Osteoblast (primary cell): ENCODE data around the gene CDKN3. TPM values are rescaled to one million over a fixed set of nuclear protein-coding genes. Genes with fewer than 3 reads are reported as not detected.
"Not testable (repeated sequence)": the region's sequence is repeated elsewhere in the genome, so short reads cannot be mapped to it uniquely, and the experiment has no call there.

ENCODE experiments used
- DNase-seq: peaks from one replicate; pipeline ENCODE4 v3.0.0; 2011; ENCODE audit warnings: low spot score, mixed read lengths; ENCODE audit not compliant: insufficient read length; ENCODE audit errors: missing footprints
- H2AFZ ChIP-seq: 2 replicates; pipeline ENCODE4 v1.6.0; 2011; ENCODE audit warnings: mild to moderate bottlenecking, low read length
- H3K27ac ChIP-seq: 2 replicates; pipeline ENCODE4 v1.5.1; 2011; ENCODE audit warnings: mild to moderate bottlenecking, low read depth, low read length, moderate library complexity
- H3K27me3 ChIP-seq: 2 replicates; pipeline ENCODE4 v1.6.0; 2012; ENCODE audit warnings: mild to moderate bottlenecking, control low read depth, inconsistent platforms, low read length, moderate library complexity; ENCODE audit not compliant: insufficient read depth
- H3K36me3 ChIP-seq: 2 replicates; pipeline ENCODE4 v1.5.1; 2011; ENCODE audit warnings: mild to moderate bottlenecking, low read length, control low read depth, moderate library complexity; ENCODE audit not compliant: insufficient read depth
- H3K4me1 ChIP-seq: 2 replicates; pipeline ENCODE4 v1.5.1; 2011; ENCODE audit warnings: mild to moderate bottlenecking, low read length, control low read depth, moderate library complexity; ENCODE audit not compliant: insufficient read depth
- H3K4me2 ChIP-seq: 2 replicates; pipeline ENCODE4 v1.6.0; 2011; ENCODE audit warnings: mild to moderate bottlenecking, low read length; ENCODE audit not compliant: insufficient read depth
- H3K4me3 ChIP-seq: fragments of 200-600 bp; sonication (generic); 3 replicates; pipeline ENCODE4 v1.5.1; 2012; ENCODE audit warnings: mild to moderate bottlenecking, low read length, inconsistent platforms; ENCODE audit not compliant: insufficient read depth
- H3K79me2 ChIP-seq: 2 replicates; pipeline ENCODE4 v1.6.0; 2012; ENCODE audit warnings: mild to moderate bottlenecking, low read length, control low read depth, inconsistent platforms; ENCODE audit not compliant: insufficient read depth
- H3K9me3 ChIP-seq: 2 replicates; pipeline ENCODE4 v1.5.1; 2011; ENCODE audit warnings: low read depth, low read length, control low read depth
- H4K20me1 ChIP-seq: 2 replicates; pipeline ENCODE4 v1.6.0; 2012; ENCODE audit warnings: mild to moderate bottlenecking, low read length, control low read depth; ENCODE audit not compliant: insufficient read depth
- total RNA-seq: library from RNA; depleted of rRNA; stranded (reverse); fragments of >200 nt; gene quantifications from 2 replicates; pipeline ENCODE4 v1.2.3, GENCODE V29; 2012
- TF ChIP-seq, protein P1 (sequence below): IDR thresholded peaks from 2 replicates; pipeline ENCODE4 v1.5.1; 2011; ENCODE audit warnings: mild to moderate bottlenecking, low read depth, low read length, moderate library complexity; ENCODE audit errors: extremely low read depth

The CDKN3 gene
- total RNA-seq, 1 donor = 7.6 TPM

DNA sequence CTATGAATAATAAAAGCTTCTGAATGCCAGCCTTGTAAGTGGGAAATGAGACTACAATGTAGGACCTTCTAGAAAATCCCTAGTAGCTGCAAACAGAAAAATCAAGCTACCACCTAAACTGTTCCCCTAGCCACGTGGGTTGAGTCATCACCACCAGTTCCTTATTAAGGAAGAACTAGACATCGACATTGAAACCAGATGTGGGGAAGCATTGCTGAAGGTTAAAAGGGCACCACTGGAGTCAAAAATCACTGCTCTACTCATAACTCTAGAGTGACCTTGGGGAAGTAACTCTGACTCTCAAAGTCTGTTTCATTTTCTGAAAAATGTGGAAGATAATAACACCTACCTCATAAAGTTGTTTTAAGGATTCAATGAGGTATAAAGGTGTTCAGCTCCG is 53.7 kb downstream of the CDKN3 start:
- TF ChIP-seq, protein P1, sequence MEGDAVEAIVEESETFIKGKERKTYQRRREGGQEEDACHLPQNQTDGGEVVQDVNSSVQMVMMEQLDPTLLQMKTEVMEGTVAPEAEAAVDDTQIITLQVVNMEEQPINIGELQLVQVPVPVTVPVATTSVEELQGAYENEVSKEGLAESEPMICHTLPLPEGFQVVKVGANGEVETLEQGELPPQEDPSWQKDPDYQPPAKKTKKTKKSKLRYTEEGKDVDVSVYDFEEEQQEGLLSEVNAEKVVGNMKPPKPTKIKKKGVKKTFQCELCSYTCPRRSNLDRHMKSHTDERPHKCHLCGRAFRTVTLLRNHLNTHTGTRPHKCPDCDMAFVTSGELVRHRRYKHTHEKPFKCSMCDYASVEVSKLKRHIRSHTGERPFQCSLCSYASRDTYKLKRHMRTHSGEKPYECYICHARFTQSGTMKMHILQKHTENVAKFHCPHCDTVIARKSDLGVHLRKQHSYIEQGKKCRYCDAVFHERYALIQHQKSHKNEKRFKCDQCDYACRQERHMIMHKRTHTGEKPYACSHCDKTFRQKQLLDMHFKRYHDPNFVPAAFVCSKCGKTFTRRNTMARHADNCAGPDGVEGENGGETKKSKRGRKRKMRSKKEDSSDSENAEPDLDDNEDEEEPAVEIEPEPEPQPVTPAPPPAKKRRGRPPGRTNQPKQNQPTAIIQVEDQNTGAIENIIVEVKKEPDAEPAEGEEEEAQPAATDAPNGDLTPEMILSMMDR = no peak
- H3K27ac ChIP-seq = no peak overlapping the region
- no peaks in the 10 kb centered on the region for H4K20me1 ChIP-seq
- DNase-seq = no peak
- no peak overlapping the region for H3K4me3 ChIP-seq
- no peaks in the 10 kb centered on the region for H3K36me3 ChIP-seq
- H3K79me2 ChIP-seq = no peaks in the 10 kb centered on the region
- H2AFZ ChIP-seq = no peak overlapping the region
- no peaks in the 10 kb centered on the region for H3K27me3 ChIP-seq
- peaks cover 11% of the 10 kb centered on the region for H3K4me1 ChIP-seq
- H3K4me2 ChIP-seq = no peak overlapping the region
- no peaks in the 10 kb centered on the region for H3K9me3 ChIP-seq

DNA sequence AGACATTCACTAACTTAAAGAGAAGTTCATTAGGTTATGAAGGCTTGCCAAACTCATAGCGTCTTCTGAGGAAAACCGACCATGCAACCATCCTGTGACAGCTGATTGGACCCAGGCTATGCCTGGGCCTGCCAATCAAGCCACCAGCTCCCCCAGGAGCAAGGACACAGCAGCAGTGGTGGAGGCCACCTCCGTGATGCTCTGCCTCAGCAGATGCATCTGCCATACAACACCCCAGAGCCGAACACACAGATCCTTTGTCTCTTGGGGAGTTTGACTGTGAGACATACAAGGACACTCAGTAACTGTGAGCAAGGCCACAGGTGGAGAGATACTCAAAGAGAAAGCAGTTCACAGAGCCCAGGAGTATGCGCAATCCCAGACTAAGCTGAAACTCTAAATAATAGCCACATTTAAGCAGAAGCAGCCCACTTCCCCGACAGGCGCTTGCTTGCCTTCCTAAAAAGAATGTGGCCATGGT is 54.4 kb downstream of the CDKN3 start:
- DNase-seq = no peak
- TF ChIP-seq, protein P1 = no peak
- H3K79me2 ChIP-seq = no peaks in the 10 kb centered on the region
- no peaks in the 10 kb centered on the region for H4K20me1 ChIP-seq
- H2AFZ ChIP-seq = no peak overlapping the region
- H3K9me3 ChIP-seq = no peaks in the 10 kb centered on the region
- no peak overlapping the region for H3K4me3 ChIP-seq
- no peak overlapping the region for H3K27ac ChIP-seq
- H3K27me3 ChIP-seq = no peaks in the 10 kb centered on the region
- peaks cover 11% of the 10 kb centered on the region for H3K4me1 ChIP-seq
- H3K36me3 ChIP-seq = no peaks in the 10 kb centered on the region
- H3K4me2 ChIP-seq = no peak overlapping the region

DNA sequence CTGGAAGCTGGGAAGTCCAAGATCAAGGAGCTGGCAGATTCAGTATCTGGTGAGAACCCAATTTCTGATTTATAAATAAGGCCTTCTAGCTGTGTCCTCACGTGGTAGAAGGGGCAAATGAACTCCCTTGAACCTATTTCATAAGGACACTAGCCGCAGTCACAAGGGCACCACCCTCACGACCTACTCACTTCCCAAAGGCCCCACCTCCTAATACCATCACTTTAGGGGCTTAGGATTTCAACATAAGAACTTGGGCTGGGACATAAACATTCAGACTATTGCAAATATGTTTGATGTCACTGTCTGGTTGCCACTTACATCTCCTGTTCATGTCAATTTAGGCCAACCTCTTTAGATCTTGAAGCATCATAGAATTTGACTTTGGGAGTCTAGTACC is 55.2 kb downstream of the CDKN3 start:
- Histone ChIP-seq H3K36me3 (no peaks in the 10 kb centered on the region), H3K9me3 (no peaks in the 10 kb centered on the region), H2AFZ (no peak overlapping the region), H3K27me3 (no peaks in the 10 kb centered on the region), H3K4me2 (no peak overlapping the region), H3K4me1 (peaks cover 3% of the 10 kb centered on the region), H3K79me2 (no peaks in the 10 kb centered on the region), H3K4me3 (no peak overlapping the region), H4K20me1 (no peaks in the 10 kb centered on the region), H3K27ac (no peak overlapping the region)
- TF ChIP-seq, protein P1 = no peak
- DNase-seq = no peak

DNA sequence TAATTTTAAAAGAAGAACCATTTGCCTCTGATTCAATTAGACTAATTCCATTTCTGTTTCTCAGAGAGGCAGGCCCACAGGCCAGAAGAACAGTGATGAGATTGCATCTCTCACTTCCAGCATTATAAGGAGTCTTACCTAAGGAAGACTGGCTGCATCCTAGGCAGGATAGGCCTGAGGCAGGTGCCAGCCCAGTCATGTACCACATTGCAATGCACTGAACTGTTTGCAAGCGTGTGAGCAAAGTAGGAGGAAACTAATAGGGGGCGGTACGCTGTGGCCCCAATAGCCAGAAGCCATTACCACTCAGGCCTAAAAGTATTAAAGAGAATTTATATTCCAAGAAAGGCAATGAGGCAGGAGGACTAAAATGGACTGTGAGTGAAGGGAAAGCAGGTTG is 56.4 kb downstream of the CDKN3 start:
- no peak overlapping the region for H3K4me2 ChIP-seq
- H3K4me3 ChIP-seq = no peak overlapping the region
- no peaks in the 10 kb centered on the region for H3K27me3 ChIP-seq
- H3K79me2 ChIP-seq = no peaks in the 10 kb centered on the region
- no peak overlapping the region for H2AFZ ChIP-seq
- H3K4me1 ChIP-seq = no peaks in the 10 kb centered on the region
- no peak overlapping the region for H3K27ac ChIP-seq
- no peak for DNase-seq
- no peaks in the 10 kb centered on the region for H4K20me1 ChIP-seq
- H3K36me3 ChIP-seq = no peaks in the 10 kb centered on the region
- H3K9me3 ChIP-seq = no peaks in the 10 kb centered on the region
- TF ChIP-seq, protein P1 = no peak

DNA sequence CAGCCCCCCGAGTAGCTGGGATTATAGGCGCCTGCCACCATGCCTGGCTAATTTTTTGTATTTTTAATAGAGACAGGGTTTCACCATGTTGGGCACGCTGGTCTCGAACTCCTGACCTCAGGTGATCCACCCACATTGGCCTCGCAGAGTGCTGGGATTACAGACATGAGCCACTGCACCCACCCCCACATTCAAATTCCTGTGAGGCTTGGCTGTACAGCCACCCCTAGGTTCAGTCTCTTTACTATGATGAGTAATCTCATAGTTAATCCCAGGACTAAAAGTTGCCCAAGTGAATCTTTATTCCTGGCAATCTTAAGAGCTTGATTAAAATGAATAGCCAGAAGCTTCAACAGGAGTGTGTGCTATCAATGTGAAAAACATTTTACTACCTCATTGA is 57.2 kb downstream of the CDKN3 start:
- not testable (repeated sequence) for H3K79me2 ChIP-seq, H3K4me3 ChIP-seq, H3K4me2 ChIP-seq, H3K9me3 ChIP-seq, H2AFZ ChIP-seq, H3K27me3 ChIP-seq, H3K4me1 ChIP-seq, DNase-seq, H3K36me3 ChIP-seq, H3K27ac ChIP-seq, H4K20me1 ChIP-seq
